PC-3 (cell line): ENCODE data around the gene SBNO2.

Source experiments
- CTCF ChIP-seq: fragments of 300-600 bp; sonication (generic); conservative IDR thresholded peaks from 2 replicates; pipeline ENCODE4 v1.5.1; 2017; ENCODE audit warnings: antibody characterized with exemption, low read depth, mild to moderate bottlenecking, low read length
- EZH2phosphoT487 ChIP-seq: fragments of 300-600 bp; sonication (generic); IDR thresholded peaks from 2 replicates; pipeline ENCODE4 v1.6.1; 2018; ENCODE audit warnings: mild to moderate bottlenecking, antibody characterized with exemption, low read length, borderline replicate concordance

- TF ChIP-seq EZH2phosphoT487 = no peak
- TF ChIP-seq CTCF = no peak
Measured at GRCh38 chr19:1169411-1169791, 4.7 kb downstream of the SBNO2 start.
